Measurements from ENCODE around the gene SPAG7. TPM values are rescaled to one million over a fixed set of nuclear protein-coding genes. Genes with fewer than 3 reads are reported as not detected.

The SPAG7 gene
- total and polyA plus RNA-seq, 4 donors = 18.6 to 66.3 (median 26.0) TPM

DNA sequence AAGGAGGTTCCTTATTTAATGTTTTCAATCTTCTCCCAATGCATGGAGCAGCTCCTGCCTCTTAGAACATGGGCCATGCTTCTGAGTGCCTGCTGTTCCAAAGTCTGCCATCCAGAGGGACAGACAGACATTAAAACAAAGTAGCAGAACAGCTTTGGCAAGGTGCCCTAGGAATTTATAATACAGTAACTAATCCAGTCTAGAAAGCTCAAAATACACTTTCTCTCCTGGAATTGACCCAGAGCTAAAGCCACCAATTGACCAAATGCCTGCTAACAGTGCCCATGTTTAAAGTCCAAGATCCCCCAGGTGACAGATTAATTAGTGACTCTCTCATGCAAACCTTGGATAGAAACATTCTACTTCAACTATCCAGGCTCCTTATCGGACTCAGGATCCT is 53.6 kb downstream of the SPAG7 start (continued):
- no peak for TF ChIP-seq CTCF (IDR thresholded peaks at IDR 0.05; ENCODE audit: low read depth, low read length, missing input control)

Small RNA genes lying within 50 kb of the gene (small RNA-seq; reads per million reads assigned to genes)
- gene MIR6864 (not detected), gene MIR6865 (not detected)

Other genes with a start within 250 kb of the SPAG7 start
- gene MED11, start 236.4 kb downstream of the SPAG7 start, total RNA-seq = 10 to 100 TPM; 11.2 to 11.5 TPM
- 10 to 100 TPM; 15.9 to 35.6 TPM for gene MED11, start 236.4 kb downstream of the SPAG7 start, polyA plus RNA-seq
- gene ZMYND15, start 228.0 kb downstream of the SPAG7 start, total RNA-seq = under 1 TPM; 0.47 to 0.67 TPM
- 1 to 10 TPM in 1 of 2 donors, under 1 TPM in 1; 0.75 to 2.4 TPM for gene ZMYND15, start 228.0 kb downstream of the SPAG7 start, polyA plus RNA-seq
- 10 to 100 TPM; 10.7 to 15.3 TPM for gene CXCL16, start 227.9 kb downstream of the SPAG7 start, total RNA-seq
- gene CXCL16, start 227.9 kb downstream of the SPAG7 start, polyA plus RNA-seq = 10 to 100 TPM; 16.9 to 41.1 TPM
- 10 to 100 TPM; 20.1 to 32.5 TPM for gene TM4SF5, start 195.9 kb downstream of the SPAG7 start, total RNA-seq
- 100 to 1,000 TPM; 198 to 309 TPM for gene TM4SF5, start 195.9 kb downstream of the SPAG7 start, polyA plus RNA-seq
- gene VMO1, start 181.5 kb downstream of the SPAG7 start, total RNA-seq = 1 to 10 TPM; 1.7 to 1.8 TPM
- 1 to 10 TPM; 5.9 to 9.1 TPM for gene VMO1, start 181.5 kb downstream of the SPAG7 start, polyA plus RNA-seq
- 10 to 100 TPM; 15.1 to 34.5 TPM for gene GLTPD2, start 178.9 kb downstream of the SPAG7 start, total RNA-seq
- 10 to 100 TPM; 16.9 to 63.2 TPM for gene GLTPD2, start 178.9 kb downstream of the SPAG7 start, polyA plus RNA-seq
- gene PSMB6, start 171.7 kb downstream of the SPAG7 start, total RNA-seq = 10 to 100 TPM; 64.7 to 95.5 TPM
- 100 to 1,000 TPM; 155 to 219 TPM for gene PSMB6, start 171.7 kb downstream of the SPAG7 start, polyA plus RNA-seq
- gene PLD2, start 160.7 kb downstream of the SPAG7 start, total RNA-seq = 10 to 100 TPM in 1 of 2 donors, 1 to 10 TPM in 1; 3.5 to 15.8 TPM
- gene PLD2, start 160.7 kb downstream of the SPAG7 start, polyA plus RNA-seq = 1 to 10 TPM; 5.6 to 6.0 TPM
- gene MINK1, start 134.5 kb downstream of the SPAG7 start, total RNA-seq = 10 to 100 TPM; 25.6 to 30.6 TPM
- gene MINK1, start 134.5 kb downstream of the SPAG7 start, polyA plus RNA-seq = 10 to 100 TPM in 1 of 2 donors, 1 to 10 TPM in 1; 6.9 to 16.6 TPM
- gene C17orf107, start 68.3 kb downstream of the SPAG7 start, total RNA-seq = 1 to 10 TPM; 1.1 to 2.3 TPM
- 1 to 10 TPM in 1 of 2 donors, under 1 TPM in 1; 0.19 to 5.9 TPM for gene C17orf107, start 68.3 kb downstream of the SPAG7 start, polyA plus RNA-seq
- under 1 TPM; 0.19 to 0.84 TPM for gene CHRNE, start 64.7 kb downstream of the SPAG7 start, total RNA-seq
- gene CHRNE, start 64.7 kb downstream of the SPAG7 start, polyA plus RNA-seq = 1 to 10 TPM in 1 of 2 donors, under 1 TPM in 1; 0.47 to 3.1 TPM
- gene GP1BA, start 35.5 kb downstream of the SPAG7 start, total RNA-seq = 1 to 10 TPM in 1 of 2 donors, not detected in 1; 2.3 TPM
- gene GP1BA, start 35.5 kb downstream of the SPAG7 start, polyA plus RNA-seq = under 1 TPM; 0.03 to 0.18 TPM
- 10 to 100 TPM; 28.5 to 40.7 TPM for gene SLC25A11, start 27.8 kb downstream of the SPAG7 start, total RNA-seq
- gene SLC25A11, start 27.8 kb downstream of the SPAG7 start, polyA plus RNA-seq = 10 to 100 TPM; 51.3 to 54.1 TPM
- gene RNF167, start 27.5 kb downstream of the SPAG7 start, total RNA-seq = 10 to 100 TPM; 15.9 to 23.4 TPM
- 10 to 100 TPM; 25.4 to 72.6 TPM for gene RNF167, start 27.5 kb downstream of the SPAG7 start, polyA plus RNA-seq
- gene PFN1, start 19.3 kb downstream of the SPAG7 start, total RNA-seq = 100 to 1,000 TPM; 150 to 672 TPM
- 100 to 1,000 TPM; 568 to 592 TPM for gene PFN1, start 19.3 kb downstream of the SPAG7 start, polyA plus RNA-seq
- 10 to 100 TPM; 26.3 to 27.5 TPM for gene ENO3, start 16.7 kb downstream of the SPAG7 start, total RNA-seq
- 100 to 1,000 TPM in 1 of 2 donors, 10 to 100 TPM in 1; 34.1 to 117 TPM for gene ENO3, start 16.7 kb downstream of the SPAG7 start, polyA plus RNA-seq
- gene CAMTA2, start 19.9 kb upstream of the SPAG7 start, total RNA-seq = 1 to 10 TPM; 7.8 to 9.6 TPM
- 10 to 100 TPM; 14.3 to 17.6 TPM for gene CAMTA2, start 19.9 kb upstream of the SPAG7 start, polyA plus RNA-seq
- gene INCA1, start 29.7 kb upstream of the SPAG7 start, total RNA-seq = under 1 TPM; 0.28 to 0.42 TPM
- gene INCA1, start 29.7 kb upstream of the SPAG7 start, polyA plus RNA-seq = under 1 TPM; 0.68 to 0.75 TPM
- gene KIF1C, start 30.1 kb upstream of the SPAG7 start, total RNA-seq = 10 to 100 TPM; 19.7 to 62.2 TPM
- 10 to 100 TPM; 10.4 to 53.8 TPM for gene KIF1C, start 30.1 kb upstream of the SPAG7 start, polyA plus RNA-seq
- gene SLC52A1, start 67.6 kb upstream of the SPAG7 start, total RNA-seq = under 1 TPM in 1 of 2 donors, not detected in 1; 0.28 TPM
- gene SLC52A1, start 67.6 kb upstream of the SPAG7 start, polyA plus RNA-seq = under 1 TPM; 0.08 to 0.11 TPM
- 1 to 10 TPM; 1.6 TPM for gene ZFP3, start 110.7 kb upstream of the SPAG7 start, total RNA-seq
- under 1 TPM; 0.46 to 0.56 TPM for gene ZFP3, start 110.7 kb upstream of the SPAG7 start, polyA plus RNA-seq
- gene ZNF232, start 144.1 kb upstream of the SPAG7 start, total RNA-seq = 1 to 10 TPM; 2.5 to 4.0 TPM
- gene ZNF232, start 144.1 kb upstream of the SPAG7 start, polyA plus RNA-seq = 1 to 10 TPM; 2.9 to 3.0 TPM
- gene USP6, start 148.2 kb upstream of the SPAG7 start, total RNA-seq = under 1 TPM; under 0.01 to 0.05 TPM
- under 1 TPM in 1 of 2 donors, not detected in 1; 0.18 TPM for gene USP6, start 148.2 kb upstream of the SPAG7 start, polyA plus RNA-seq
- gene ZNF594, start 224.1 kb upstream of the SPAG7 start, total RNA-seq = 1 to 10 TPM; 6.7 to 7.4 TPM
- 1 to 10 TPM in 1 of 2 donors, under 1 TPM in 1; 0.76 to 1.5 TPM for gene ZNF594, start 224.1 kb upstream of the SPAG7 start, polyA plus RNA-seq